Activated CD4-positive, alpha-beta T cell treated with anti-CD3 and anti-CD28 coated beads for 48 hours (primary cell): ENCODE results near the gene ROR1.

Experiments used
- DNase-seq: peaks from one replicate; pipeline ENCODE4 v3.0.0-alpha.2; 2020

The ROR1 gene

GRCh38 chr1:63886340-63886739 lies 112.5 kb downstream of the ROR1 start:
- no peak for DNase-seq

- no peak for DNase-seq
Measured at GRCh38 chr1:63887809-63888208, 114.0 kb downstream of the ROR1 start.

- DNase-seq: no peak
Measured at GRCh38 chr1:63888984-63889383, 115.2 kb downstream of the ROR1 start.

- DNase-seq: no peak
Measured at GRCh38 chr1:63890468-63890867, 116.7 kb downstream of the ROR1 start.

GRCh38 chr1:63891060-63891690 lies 117.4 kb downstream of the ROR1 start:
- DNase-seq: no peak

GRCh38 chr1:63892632-63893395 lies 119.0 kb downstream of the ROR1 start:
- no peak for DNase-seq

GRCh38 chr1:63893976-63894375 lies 120.2 kb downstream of the ROR1 start:
- no peak for DNase-seq

GRCh38 chr1:63894627-63895265 lies 120.9 kb downstream of the ROR1 start:
- no peak for DNase-seq

GRCh38 chr1:63896755-63897154 lies 122.9 kb downstream of the ROR1 start:
- DNase-seq: no peak

- DNase-seq: no peak
Measured at GRCh38 chr1:63898428-63899196, 124.8 kb downstream of the ROR1 start.

- DNase-seq: no peak
Measured at GRCh38 chr1:63901094-63901493, 127.3 kb downstream of the ROR1 start.

- DNase-seq: no peak
Measured at GRCh38 chr1:63902844-63903589, 129.2 kb downstream of the ROR1 start.

GRCh38 chr1:63903947-63904610 lies 130.3 kb downstream of the ROR1 start:
- no peak for DNase-seq

GRCh38 chr1:63904826-63905225 lies 131.0 kb downstream of the ROR1 start:
- no peak for DNase-seq

- DNase-seq: no peak
Measured at GRCh38 chr1:63906047-63906704, 132.4 kb downstream of the ROR1 start.

- DNase-seq: no peak
Measured at GRCh38 chr1:63907051-63907450, 133.2 kb downstream of the ROR1 start.

GRCh38 chr1:63908016-63908415 lies 134.2 kb downstream of the ROR1 start:
- DNase-seq: no peak

- no peak for DNase-seq
Measured at GRCh38 chr1:63909526-63909925, 135.7 kb downstream of the ROR1 start.

GRCh38 chr1:63911049-63911448 lies 137.2 kb downstream of the ROR1 start:
- DNase-seq: no peak

GRCh38 chr1:63912643-63913042 lies 138.8 kb downstream of the ROR1 start:
- DNase-seq: no peak

GRCh38 chr1:63913533-63913932 lies 139.7 kb downstream of the ROR1 start:
- DNase-seq: no peak

- no peak for DNase-seq
Measured at GRCh38 chr1:63914241-63914640, 140.4 kb downstream of the ROR1 start.
